K562 (cell line): ENCODE data around the gene CEP57. TPM values are rescaled to one million over a fixed set of nuclear protein-coding genes. Genes with fewer than 3 reads are reported as not detected.

Experiments used
- ATF3 ChIP-seq, 2 experiments: fragments of 450-650 bp in 1 of 2; sonication (generic) in 1 of 2; formaldehyde crosslinking in 1 of 2; IDR thresholded peaks in 1 of 2; conservative IDR thresholded peaks in 1 of 2; 2 replicates each; pipeline versions ENCODE4 v1.6.1 to v1.8.1; 2016 to 2023; ENCODE audit warnings: mild to moderate bottlenecking in 2 of 2, moderate library complexity in 2 of 2, inconsistent platforms in 1 of 2, missing genetic modification reagents in 1 of 2
- DEAF1 ChIP-seq: fragments of 450-650 bp; formaldehyde crosslinking; IDR thresholded peaks from 2 replicates; pipeline ENCODE4 v1.4.0; 2020; ENCODE audit warnings: mild to moderate bottlenecking, moderate library complexity
- JUN ChIP-seq, 2 experiments: sonication (generic) in 1 of 2; formaldehyde crosslinking in 1 of 2; IDR thresholded peaks; 2 replicates each; pipeline versions ENCODE4 v1.6.1 to v1.8.0; 2012 to 2022; ENCODE audit warnings: borderline replicate concordance in 2 of 2, mild to moderate bottlenecking in 2 of 2, improper control_type of control experiment in 1 of 2, low read depth in 1 of 2, low read length in 1 of 2, missing genetic modification reagents in 1 of 2
- JUND ChIP-seq, 2 experiments: IDR thresholded peaks; 2 replicates in 1 of 2; 3 replicates in 1 of 2; pipeline ENCODE4 v1.6.1; 2011; ENCODE audit warnings: borderline replicate concordance in 2 of 2, low read depth in 2 of 2, low read length in 2 of 2, improper control_type of control experiment in 1 of 2, missing biosample characterization in 1 of 2, missing genetic modification characterization in 1 of 2, missing genetic modification reagents in 1 of 2
- NR3C1 ChIP-seq: sonication (generic); formaldehyde crosslinking; IDR thresholded peaks from 2 replicates; pipeline ENCODE4 v1.8.1; 2022; ENCODE audit warnings: missing genetic modification reagents
- PML ChIP-seq: IDR thresholded peaks from 2 replicates; pipeline ENCODE4 v1.6.1; 2012; ENCODE audit warnings: low read length, inconsistent platforms
- SFPQ ChIP-seq: fragments of 200-400 bp; formaldehyde crosslinking; IDR thresholded peaks from 2 replicates; pipeline ENCODE4 v1.6.1; 2017; ENCODE audit warnings: mild to moderate bottlenecking, low read depth, low read length, moderate library complexity
- SMC3 ChIP-seq: conservative IDR thresholded peaks from 2 replicates; pipeline ENCODE4 v1.6.1; 2011; ENCODE audit warnings: low read depth, low read length, improper control_type of control experiment; ENCODE audit not compliant: insufficient read depth
- SNAPC5 ChIP-seq: fragments of 250-450 bp; sonication (Bioruptor Pico); IDR thresholded peaks from 2 replicates; pipeline ENCODE4 v1.8.0; 2021; ENCODE audit warnings: moderate library complexity, mild to moderate bottlenecking, inconsistent platforms
- ZNF699 ChIP-seq: fragments of 250-450 bp; sonication (Bioruptor Pico); IDR thresholded peaks from 2 replicates; pipeline ENCODE4 v1.8.0; 2021; ENCODE audit warnings: mild to moderate bottlenecking, moderate library complexity; ENCODE audit not compliant: insufficient replicate concordance
- polyA plus RNA-seq, 8 experiments: library from polyadenylated mRNA; depleted of rRNA in 4 of 8; stranded (reverse) in 5 of 8; unstranded in 3 of 8; fragments of >200 nt; fragmentation: Nextera tagmentation in 2 of 8; fragmentation: Illumina TruSeq in 1 of 8; extraction: Ambion mirVana in 2 of 8; extraction: Trizol in 1 of 8; gene quantifications; 2 replicates each; pipeline versions ENCODE4 v1.2.1 to v1.2.3, GENCODE V29; 2011 to 2014; ENCODE audit warnings: inconsistent platforms in 1 of 8, missing spikeins in 1 of 8
- total RNA-seq, 7 experiments: library from RNA; depleted of rRNA in 6 of 7; stranded (reverse); fragments of >200 nt in 6 of 7; fragmentation: Illumina TruSeq in 2 of 7; extraction: Trizol in 2 of 7; gene quantifications; 2 replicates each; pipeline versions ENCODE4 v1.2.1 to v1.2.3, GENCODE V29; 2011 to 2021; ENCODE audit warnings: low replicate concordance in 1 of 7

The CEP57 gene
- total and polyA plus RNA-seq, 9 of the 15 experiments (the other 6 are each of a cell fraction or from before 2014, with no cell fraction given) = 25.1 to 88.1 (median 65.2) TPM

GRCh38 chr11:95849087-95849825 is 59.0 kb downstream of the CEP57 start (continued):
- no peak for TF ChIP-seq SNAPC5 (CRISPR knock-in tag)
- TF ChIP-seq JUND (IDR thresholded peaks at IDR 0.05; ENCODE audit: borderline replicate concordance, low read depth, low read length) = peak; percentile 66
- peak; percentile 66; the same call in 2 of the 3 replicates for TF ChIP-seq JUND (tag; IDR thresholded peaks at IDR 0.05; ENCODE audit: borderline replicate concordance, low read depth, low read length)
- TF ChIP-seq SFPQ = no peak
- no peak for TF ChIP-seq JUN (IDR thresholded peaks at IDR 0.05; ENCODE audit: borderline replicate concordance, low read depth, low read length)
- no peak for TF ChIP-seq JUN (CRISPR knock-in tag; IDR thresholded peaks at IDR 0.05; ENCODE audit: borderline replicate concordance)
- TF ChIP-seq NR3C1 (CRISPR knock-in tag) = no peak
- TF ChIP-seq ATF3 (IDR thresholded peaks at IDR 0.05) = peak; percentile 38; the same call in 1 of the 2 replicates
- no peak for TF ChIP-seq ATF3 (CRISPR knock-in tag; conservative IDR thresholded peaks at IDR 0.05)
- TF ChIP-seq DEAF1 (CRISPR knock-in tag) = peak; percentile 58; the same call in 1 of the 2 replicates
- TF ChIP-seq ZNF699 (CRISPR knock-in tag) = no peak
- TF ChIP-seq SMC3 = peak; percentile 29; the same call in 1 of the 2 replicates
- no peak for TF ChIP-seq PML
